H9 (cell line): ENCODE results near the gene ATP5F1B. TPM values are rescaled to one million over a fixed set of nuclear protein-coding genes. Genes with fewer than 3 reads are reported as not detected.

Experiments used
- DNase-seq: peaks from one replicate; pipeline ENCODE4 v3.0.0-alpha.2; 2017
- H2AFZ ChIP-seq: one replicate; pipeline ENCODE4 v1.6.1; 2013; ENCODE audit warnings: mild to moderate bottlenecking, low read length, control low read depth, moderate library complexity
- H2AK5ac ChIP-seq: 2 replicates; pipeline ENCODE4 v1.6.1; 2013; ENCODE audit warnings: low read length, control low read depth, mixed read lengths; ENCODE audit not compliant: insufficient read length
- H2BK120ac ChIP-seq: one replicate; pipeline ENCODE4 v1.6.1; 2013; ENCODE audit warnings: low read depth, mild to moderate bottlenecking, low read length, control low read depth, inconsistent platforms; ENCODE audit not compliant: poor library complexity, severe bottlenecking
- H2BK12ac ChIP-seq: 2 replicates; pipeline ENCODE4 v1.6.1; 2013; ENCODE audit warnings: low read length, control low read depth, mixed read lengths, low read depth; ENCODE audit not compliant: insufficient read length
- H2BK15ac ChIP-seq: 2 replicates; pipeline ENCODE4 v1.6.1; 2013; ENCODE audit warnings: low read depth, low read length, control low read depth
- H2BK20ac ChIP-seq: one replicate; pipeline ENCODE4 v1.6.1; 2013; ENCODE audit warnings: low read depth, mild to moderate bottlenecking, low read length, control low read depth, inconsistent platforms; ENCODE audit not compliant: poor library complexity, severe bottlenecking
- H2BK5ac ChIP-seq: 2 replicates; pipeline ENCODE4 v1.6.1; 2013; ENCODE audit warnings: low read length, control low read depth, mixed read lengths; ENCODE audit not compliant: insufficient read length
- H3K14ac ChIP-seq: 2 replicates; pipeline ENCODE4 v1.6.1; 2013; ENCODE audit warnings: low read length, control low read depth; ENCODE audit not compliant: insufficient read depth
- H3K18ac ChIP-seq: 2 replicates; pipeline ENCODE4 v1.6.1; 2013; ENCODE audit warnings: low read depth, mild to moderate bottlenecking, mixed read lengths, low read length, control low read depth; ENCODE audit not compliant: insufficient read length
- H3K23ac ChIP-seq: 2 replicates; pipeline ENCODE4 v1.6.1; 2013; ENCODE audit warnings: low read length, control low read depth, mixed read lengths, low read depth; ENCODE audit not compliant: insufficient read length
- H3K23me2 ChIP-seq: 2 replicates; pipeline ENCODE4 v1.6.1; 2013; ENCODE audit warnings: low read depth, mild to moderate bottlenecking, mixed read lengths, low read length, control low read depth; ENCODE audit not compliant: insufficient read length, poor library complexity, severe bottlenecking
- H3K27ac ChIP-seq: 2 replicates; pipeline ENCODE4 v1.5.1; 2013; ENCODE audit warnings: low read length, control low read depth, mixed read lengths, low read depth; ENCODE audit not compliant: insufficient read length
- H3K27me3 ChIP-seq: 2 replicates; pipeline ENCODE4 v1.6.1; 2013; ENCODE audit warnings: low read length, control low read depth, inconsistent platforms; ENCODE audit not compliant: insufficient read depth
- H3K4ac ChIP-seq: 2 replicates; pipeline ENCODE4 v1.6.1; 2013; ENCODE audit warnings: low read depth, mild to moderate bottlenecking, control low read depth, inconsistent platforms, low read length, moderate library complexity
- H3K4me1 ChIP-seq: 2 replicates; pipeline ENCODE4 v1.6.1; 2013; ENCODE audit warnings: low read length, control low read depth, inconsistent platforms; ENCODE audit not compliant: insufficient read depth
- H3K4me2 ChIP-seq: 2 replicates; pipeline ENCODE4 v1.6.1; 2013; ENCODE audit warnings: low read length, control low read depth, mixed read lengths; ENCODE audit not compliant: insufficient read length, insufficient read depth
- H3K56ac ChIP-seq: 2 replicates; pipeline ENCODE4 v1.6.1; 2013; ENCODE audit warnings: low read depth, mild to moderate bottlenecking, mixed read lengths, low read length, control low read depth; ENCODE audit not compliant: insufficient read length
- H3K79me1 ChIP-seq: 2 replicates; pipeline ENCODE4 v1.6.1; 2013; ENCODE audit warnings: low read depth, mild to moderate bottlenecking, moderate library complexity, low read length, control low read depth, inconsistent platforms; ENCODE audit not compliant: insufficient read depth, poor library complexity, severe bottlenecking
- H3K79me2 ChIP-seq: 2 replicates; pipeline ENCODE4 v1.6.1; 2013; ENCODE audit warnings: low read length, control low read depth, inconsistent platforms; ENCODE audit not compliant: insufficient read depth
- H3K9ac ChIP-seq: 2 replicates; pipeline ENCODE4 v1.6.1; 2013; ENCODE audit warnings: low read length, control low read depth, mixed read lengths; ENCODE audit not compliant: insufficient read length; ENCODE audit errors: extremely low read depth
- H3K9me3 ChIP-seq: one replicate; pipeline ENCODE4 v1.6.1; 2013; ENCODE audit warnings: low read depth, low read length, inconsistent platforms; ENCODE audit not compliant: control insufficient read depth
- H3T11ph ChIP-seq: one replicate; pipeline ENCODE4 v1.6.1; 2013; ENCODE audit warnings: mild to moderate bottlenecking, low read length, control low read depth, inconsistent platforms
- H4K20me1 ChIP-seq: one replicate; pipeline ENCODE4 v1.6.1; 2013; ENCODE audit not compliant: control insufficient read depth, insufficient read length, insufficient read depth
- H4K5ac ChIP-seq: 2 replicates; pipeline ENCODE4 v1.6.1; 2013; ENCODE audit warnings: low read depth, mild to moderate bottlenecking, mixed read lengths, low read length, control low read depth; ENCODE audit not compliant: insufficient read length
- H4K8ac ChIP-seq: replicated peaks from 2 replicates; pipeline ENCODE4 v1.6.1; 2013; ENCODE audit warnings: low read length, control low read depth, mixed read lengths, low read depth; ENCODE audit not compliant: insufficient read length
- H4K91ac ChIP-seq: 2 replicates; pipeline ENCODE4 v1.6.1; 2013; ENCODE audit warnings: low read depth, mild to moderate bottlenecking, moderate library complexity, mixed read lengths, low read length, control low read depth; ENCODE audit not compliant: insufficient read length
- H3K27ac Mint-ChIP-seq, 3 experiments: 2 replicates in 2 of 3; 3 replicates in 1 of 3; pipeline ENCODE4 v1.8.0; 2020 to 2021; ENCODE audit warnings: mixed read lengths in 3 of 3, mild to moderate bottlenecking in 1 of 3, moderate library complexity in 1 of 3
- H3K27me3 Mint-ChIP-seq: 2 replicates; pipeline ENCODE4 v1.8.0; 2021; ENCODE audit warnings: low read depth, mild to moderate bottlenecking, moderate library complexity, mixed read lengths
- H3K36me3 Mint-ChIP-seq, 3 experiments: 2 replicates in 2 of 3; 3 replicates in 1 of 3; pipeline ENCODE4 v1.8.0; 2020 to 2021; ENCODE audit warnings: low read depth in 3 of 3, mixed read lengths in 3 of 3; ENCODE audit not compliant: insufficient read depth in 1 of 3
- H3K4me1 Mint-ChIP-seq, 2 experiments: 2 replicates each; pipeline ENCODE4 v1.8.0; 2020; ENCODE audit warnings: mixed read lengths in 2 of 2
- H3K4me3 Mint-ChIP-seq, 2 experiments: 2 replicates in 1 of 2; 3 replicates in 1 of 2; pipeline ENCODE4 v1.8.0; 2020 to 2021; ENCODE audit warnings: mild to moderate bottlenecking in 2 of 2, mixed read lengths in 2 of 2, moderate library complexity in 1 of 2
- H3K9me3 Mint-ChIP-seq, 2 experiments: 2 replicates in 1 of 2; 3 replicates in 1 of 2; pipeline ENCODE4 v1.8.0; 2020; ENCODE audit warnings: mild to moderate bottlenecking in 2 of 2, mixed read lengths in 2 of 2, moderate library complexity in 1 of 2
- WGBS: extraction: QIAGEN DNeasy Blood & Tissue Kit; methylation state at CpG from one replicate; pipeline ENCODE4 v1.1.7; 2013; ENCODE audit warnings: missing lambda C conversion rate, low lambda C conversion rate, mixed read lengths; ENCODE audit not compliant: insufficient read length; ENCODE audit errors: extremely low coverage; 5-methylcytosine and 5-hydroxymethylcytosine counted together
- total RNA-seq: library from RNA; stranded (reverse); gene quantifications from 2 replicates; pipeline ENCODE4 v1.2.1, GENCODE V29; 2021
- TF ChIP-seq, protein P1 (sequence below): fragments of 200-600 bp; sonication (generic); conservative IDR thresholded peaks from 3 replicates; pipeline ENCODE4 v1.8.0; 2021; ENCODE audit warnings: antibody characterized with exemption, mild to moderate bottlenecking

The ATP5F1B gene
- total RNA-seq, 1 experiment from 2014 or later, result 927 TPM

DNA sequence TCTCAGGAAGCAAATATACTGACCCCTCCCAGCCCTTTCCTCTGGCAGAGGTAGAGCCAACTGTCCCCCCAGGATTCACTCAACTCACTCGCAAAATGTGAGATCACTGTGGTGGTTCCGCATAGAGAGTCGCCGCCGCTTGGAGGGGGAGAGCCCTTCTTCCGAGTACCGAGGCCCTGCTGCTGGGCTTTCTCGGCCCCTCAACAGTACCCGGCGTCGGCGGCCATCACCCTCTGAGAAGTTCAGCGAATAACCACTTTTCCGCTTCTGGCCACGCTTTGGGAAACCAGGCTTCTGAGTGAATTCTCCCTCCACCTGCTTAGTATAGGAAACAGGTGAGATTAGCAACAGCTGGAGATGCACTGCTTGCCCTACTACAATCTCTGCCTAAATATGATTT is 46.7 kb downstream of the ATP5F1B start:
- no peaks in the 10 kb centered on the region for H3K9me3 Mint-ChIP-seq
- no peak overlapping the region for H3K23ac ChIP-seq
- H3K79me1 ChIP-seq, result no peaks in the 10 kb centered on the region
- no peak overlapping the region for H3K4ac ChIP-seq
- no peak overlapping the region for H2BK5ac ChIP-seq
- H3K14ac ChIP-seq, result no peak overlapping the region
- H3K18ac ChIP-seq, result no peak overlapping the region
- no peaks in the 10 kb centered on the region for H3K27me3 Mint-ChIP-seq
- peaks cover 45 to 77% (median 70%) of the 10 kb centered on the region in 3 experiments for H3K36me3 Mint-ChIP-seq
- no peaks in the 10 kb centered on the region for H3K4me1 ChIP-seq
- TF ChIP-seq, protein P1, sequence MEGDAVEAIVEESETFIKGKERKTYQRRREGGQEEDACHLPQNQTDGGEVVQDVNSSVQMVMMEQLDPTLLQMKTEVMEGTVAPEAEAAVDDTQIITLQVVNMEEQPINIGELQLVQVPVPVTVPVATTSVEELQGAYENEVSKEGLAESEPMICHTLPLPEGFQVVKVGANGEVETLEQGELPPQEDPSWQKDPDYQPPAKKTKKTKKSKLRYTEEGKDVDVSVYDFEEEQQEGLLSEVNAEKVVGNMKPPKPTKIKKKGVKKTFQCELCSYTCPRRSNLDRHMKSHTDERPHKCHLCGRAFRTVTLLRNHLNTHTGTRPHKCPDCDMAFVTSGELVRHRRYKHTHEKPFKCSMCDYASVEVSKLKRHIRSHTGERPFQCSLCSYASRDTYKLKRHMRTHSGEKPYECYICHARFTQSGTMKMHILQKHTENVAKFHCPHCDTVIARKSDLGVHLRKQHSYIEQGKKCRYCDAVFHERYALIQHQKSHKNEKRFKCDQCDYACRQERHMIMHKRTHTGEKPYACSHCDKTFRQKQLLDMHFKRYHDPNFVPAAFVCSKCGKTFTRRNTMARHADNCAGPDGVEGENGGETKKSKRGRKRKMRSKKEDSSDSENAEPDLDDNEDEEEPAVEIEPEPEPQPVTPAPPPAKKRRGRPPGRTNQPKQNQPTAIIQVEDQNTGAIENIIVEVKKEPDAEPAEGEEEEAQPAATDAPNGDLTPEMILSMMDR, result no peak
- H4K91ac ChIP-seq, result no peak overlapping the region
- H3T11ph ChIP-seq, result no peak overlapping the region
- H3K4me1 Mint-ChIP-seq, result peaks cover 12 to 20% of the 10 kb centered on the region in 2 experiments
- no peak overlapping the region for H3K4me3 Mint-ChIP-seq
- no CpG with 5 or more reads among the region's 15 CpGs for WGBS
- no peak overlapping the region for H4K8ac ChIP-seq
- no peaks in the 10 kb centered on the region for H3K27me3 ChIP-seq
- no peaks in the 10 kb centered on the region for H3K23me2 ChIP-seq
- no peak overlapping the region for H3K56ac ChIP-seq
- H3K9me3 ChIP-seq, result no peaks in the 10 kb centered on the region
- DNase-seq, result no peak
- H3K4me2 ChIP-seq, result no peak overlapping the region
- H2AK5ac ChIP-seq, result no peak overlapping the region
- no peak overlapping the region for H2AFZ ChIP-seq
- H4K5ac ChIP-seq, result no peak overlapping the region
- no peak overlapping the region for H2BK20ac ChIP-seq
- H2BK120ac ChIP-seq, result no peak overlapping the region
- no peaks in the 10 kb centered on the region for H4K20me1 ChIP-seq
- H3K9ac ChIP-seq, result no peak overlapping the region
- H3K27ac Mint-ChIP-seq, result no peak overlapping the region
- no peak overlapping the region for H3K27ac ChIP-seq
- H3K79me2 ChIP-seq, result 0 out of 2 replicates have a peak, but pooled peaks cover 2% of the 10 kb centered on the region
- no peak overlapping the region for H2BK15ac ChIP-seq
- no peak overlapping the region for H2BK12ac ChIP-seq
